Spinal cord (tissue), 10 donors: ENCODE data around the gene DRAP1. TPM values are rescaled to one million over a fixed set of nuclear protein-coding genes. Genes with fewer than 3 reads are reported as not detected.

Source experiments
- DNase-seq, 6 donors: peaks; one replicate each; pipeline versions ENCODE4 v3.0.0 to v3.0.0-alpha.2; 2013 to 2015; ENCODE audit warnings: low spot score in 6 of 6, low read depth in 4 of 6
- H3K27ac ChIP-seq: one replicate; pipeline ENCODE4 v1.5.1; 2013; ENCODE audit warnings: low read depth, low read length, control low read depth
- H3K27me3 ChIP-seq: one replicate; pipeline ENCODE4 v1.6.1; 2013; ENCODE audit warnings: low read length; ENCODE audit not compliant: control insufficient read depth, insufficient read depth
- H3K36me3 ChIP-seq: one replicate; pipeline ENCODE4 v1.6.1; 2013; ENCODE audit warnings: low read length; ENCODE audit not compliant: control insufficient read depth, insufficient read depth
- H3K4me1 ChIP-seq: one replicate; pipeline ENCODE4 v1.6.1; 2013; ENCODE audit warnings: low read length; ENCODE audit not compliant: control insufficient read depth, insufficient read depth
- H3K4me3 ChIP-seq: one replicate; pipeline ENCODE4 v1.5.1; 2013; ENCODE audit warnings: low read depth, low read length, control low read depth
- H3K9me3 ChIP-seq: one replicate; pipeline ENCODE4 v1.6.1; 2013; ENCODE audit warnings: low read length; ENCODE audit not compliant: control insufficient read depth, insufficient read depth
- WGBS: methylation state at CpG from one replicate; pipeline ENCODE4 v1.1.5; 2013; ENCODE audit warnings: missing lambda C conversion rate; ENCODE audit not compliant: insufficient coverage; 5-methylcytosine and 5-hydroxymethylcytosine counted together
- polyA plus RNA-seq, 2 donors: library from polyadenylated mRNA; unstranded; fragments of 120-200 nt; gene quantifications; one replicate each; pipeline ENCODE4 v1.2.1, GENCODE V29; 2013; ENCODE audit not compliant: insufficient read length in 2 of 2
- total RNA-seq, 2 donors: library from RNA; depleted of rRNA in 1 of 2; stranded (reverse); fragments of 120-200 nt in 1 of 2; fragments of >200 nt in 1 of 2; gene quantifications; one replicate each; pipeline versions ENCODE4 v1.2.3 to v1.2.4, GENCODE V29; 2013 to 2014
- donor health status: healthy.

Gene DRAP1
- total and polyA plus RNA-seq, 4 donors = 46.4 to 183 (median 152) TPM

DNA sequence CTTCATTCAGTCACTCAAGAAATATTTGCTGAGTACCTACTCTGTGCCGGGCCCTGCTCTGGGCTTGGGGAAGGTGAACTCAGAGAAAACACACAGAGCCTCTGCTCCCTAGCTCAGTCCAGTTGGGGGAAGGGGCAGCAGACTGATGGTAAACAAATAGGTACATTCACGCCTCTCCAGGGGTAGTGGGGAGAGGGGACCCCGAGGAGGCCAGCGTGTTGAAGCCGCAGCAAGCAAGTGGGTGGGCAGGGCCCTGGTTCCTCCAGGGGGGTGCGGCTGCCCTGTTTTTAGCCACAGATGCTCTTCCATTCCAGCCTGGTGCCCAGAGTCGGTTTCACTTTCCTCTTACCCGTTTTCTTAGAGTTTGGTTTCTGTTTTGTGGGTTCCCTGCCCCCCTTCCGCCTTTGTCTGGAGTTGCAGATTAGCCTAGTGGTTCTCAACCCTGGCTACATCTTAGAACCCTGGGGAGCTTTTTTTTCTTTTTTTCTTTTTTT, 8.7 kb downstream of the DRAP1 start:
- DNase-seq = no peak
- no peak overlapping the region for H3K27ac ChIP-seq
- 59% methylated on average over 5 of the region's 9 CpGs for WGBS

GRCh38 chr11:65928667-65929066, 9.4 kb downstream of the DRAP1 start:
- WGBS = 51% methylated on average over 6 of the region's 6 CpGs
- no peak overlapping the region for H3K4me3 ChIP-seq
- H3K36me3 ChIP-seq = peaks cover 16% of the 10 kb centered on the region
- no peak overlapping the region for H3K27ac ChIP-seq
- H3K4me1 ChIP-seq = no peaks in the 10 kb centered on the region
- no peaks in the 10 kb centered on the region for H3K27me3 ChIP-seq
- H3K9me3 ChIP-seq = no peaks in the 10 kb centered on the region
- DNase-seq = no peak

More for the DNA sequence above, 8.7 kb downstream of the DRAP1 start:
- Histone ChIP-seq H3K27me3 (no peaks in the 10 kb centered on the region), H3K36me3 (peaks cover 23% of the 10 kb centered on the region), H3K4me3 (no peak overlapping the region), H3K9me3 (no peaks in the 10 kb centered on the region), H3K4me1 (no peaks in the 10 kb centered on the region)

GRCh38 chr11:65931773-65932557, 12.7 kb downstream of the DRAP1 start:
- no peaks in the 10 kb centered on the region for H3K4me1 ChIP-seq
- no peaks in the 10 kb centered on the region for H3K9me3 ChIP-seq
- H3K36me3 ChIP-seq = peaks cover 4% of the 10 kb centered on the region
- DNase-seq = no peak
- H3K27ac ChIP-seq = no peak overlapping the region
- 69% methylated on average over 12 of the region's 13 CpGs for WGBS
- no peaks in the 10 kb centered on the region for H3K27me3 ChIP-seq
- no peak overlapping the region for H3K4me3 ChIP-seq

- H3K9me3 ChIP-seq = no peaks in the 10 kb centered on the region
- no peaks in the 10 kb centered on the region for H3K4me1 ChIP-seq
- H3K4me3 ChIP-seq = no peak overlapping the region
- WGBS = 33% methylated on average over 7 of the region's 9 CpGs
- no peak overlapping the region for H3K27ac ChIP-seq
- H3K36me3 ChIP-seq = peaks cover 4% of the 10 kb centered on the region
- peak in 1 of 6 donors; percentile 9 for DNase-seq
- no peaks in the 10 kb centered on the region for H3K27me3 ChIP-seq
These were observed 13.3 kb downstream of the DRAP1 start for GRCh38 chr11:65932558-65932919.

GRCh38 chr11:65934014-65934413, 14.8 kb downstream of the DRAP1 start:
- Histone ChIP-seq H3K9me3 (no peaks in the 10 kb centered on the region), H3K4me3 (no peak overlapping the region), H3K27ac (no peak overlapping the region), H3K27me3 (no peaks in the 10 kb centered on the region), H3K36me3 (peaks cover 2% of the 10 kb centered on the region), H3K4me1 (no peaks in the 10 kb centered on the region)
- WGBS = no CpG with 5 or more reads among the region's 4 CpGs
- peak in 1 of 6 donors; percentile 39 for DNase-seq

GRCh38 chr11:65937766-65938165, 18.5 kb downstream of the DRAP1 start:
- DNase-seq = peak in 1 of 6 donors; percentile 57
- no peaks in the 10 kb centered on the region for H3K36me3 ChIP-seq
- no peak overlapping the region for H3K4me3 ChIP-seq
- no peak overlapping the region for H3K27ac ChIP-seq
- 40% methylated on average over 3 of the region's 4 CpGs for WGBS
- H3K27me3 ChIP-seq = no peaks in the 10 kb centered on the region
- no peaks in the 10 kb centered on the region for H3K4me1 ChIP-seq
- no peaks in the 10 kb centered on the region for H3K9me3 ChIP-seq

GRCh38 chr11:65941720-65942310, 22.6 kb downstream of the DRAP1 start:
- Histone ChIP-seq H3K4me3 (no peak overlapping the region), H3K27ac (no peak overlapping the region), H3K27me3 (no peaks in the 10 kb centered on the region), H3K36me3 (no peaks in the 10 kb centered on the region), H3K4me1 (peaks cover 2% of the 10 kb centered on the region), H3K9me3 (no peaks in the 10 kb centered on the region)
- no peak for DNase-seq
- 80% methylated on average over 6 of the region's 9 CpGs for WGBS

GRCh38 chr11:65942531-65942930, 23.3 kb downstream of the DRAP1 start:
- H3K36me3 ChIP-seq = no peaks in the 10 kb centered on the region
- H3K27ac ChIP-seq = no peak overlapping the region
- DNase-seq = no peak
- peaks cover 2% of the 10 kb centered on the region for H3K4me1 ChIP-seq
- H3K9me3 ChIP-seq = no peaks in the 10 kb centered on the region
- 92% methylated on average over 5 of the region's 7 CpGs for WGBS
- H3K27me3 ChIP-seq = no peaks in the 10 kb centered on the region
- H3K4me3 ChIP-seq = no peak overlapping the region

DNA sequence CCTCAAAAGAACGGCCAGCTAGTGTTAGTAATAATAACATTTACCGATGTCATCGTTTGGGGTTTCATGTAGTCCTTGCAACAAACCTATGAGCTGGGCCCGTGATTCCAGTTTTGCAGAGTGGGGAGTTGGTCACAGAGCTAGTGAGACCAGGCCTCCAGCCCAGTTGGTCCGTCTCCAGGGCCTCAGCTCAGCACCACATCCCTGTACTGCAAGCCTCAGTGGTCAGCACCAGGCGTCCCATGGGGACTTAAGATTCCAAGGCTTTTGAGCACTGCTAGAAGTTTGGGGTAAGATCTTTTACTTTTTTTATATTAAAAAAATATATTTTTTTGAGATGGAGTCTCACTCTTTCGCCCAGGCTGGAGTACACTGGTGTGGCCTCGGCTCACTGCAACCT, 25.0 kb downstream of the DRAP1 start:
- H3K27ac ChIP-seq = no peak overlapping the region
- H3K9me3 ChIP-seq = no peaks in the 10 kb centered on the region
- H3K36me3 ChIP-seq = no peaks in the 10 kb centered on the region
- 93% methylated on average over 7 of the region's 8 CpGs for WGBS
- no peak overlapping the region for H3K4me3 ChIP-seq
- DNase-seq = no peak
- H3K4me1 ChIP-seq = peaks cover 2% of the 10 kb centered on the region
- no peaks in the 10 kb centered on the region for H3K27me3 ChIP-seq

- H3K4me1 ChIP-seq = peaks cover 2% of the 10 kb centered on the region
- H3K27ac ChIP-seq = no peak overlapping the region
- H3K9me3 ChIP-seq = no peaks in the 10 kb centered on the region
- no peaks in the 10 kb centered on the region for H3K36me3 ChIP-seq
- no peak overlapping the region for H3K4me3 ChIP-seq
- no peaks in the 10 kb centered on the region for H3K27me3 ChIP-seq
- no peak for DNase-seq
- 69% methylated on average over 7 of the region's 8 CpGs for WGBS
These were observed 25.5 kb downstream of the DRAP1 start for GRCh38 chr11:65944767-65945166.
